AG04450 (cell line): ENCODE measurements around the gene IFNLR1. TPM values are rescaled to one million over a fixed set of nuclear protein-coding genes. Genes with fewer than 3 reads are reported as not detected.

Source experiments
- CTCF ChIA-PET: fragments of 300-600, 350-600 bp; formaldehyde crosslinking; extraction: SDS; loops from one replicate; lab custom pipeline; 2022; ENCODE audit warnings: antibody characterized with exemption, inconsistent platforms; lab: Charles Lee
- POLR2A ChIA-PET: fragments of 350-600 bp; formaldehyde crosslinking; extraction: SDS; loops from one replicate; lab custom pipeline; 2021; ENCODE audit warnings: antibody characterized with exemption, inconsistent platforms; lab: Yijun Ruan, JAX
- DNase-seq: peaks from one replicate; pipeline ENCODE4 v3.0.0-alpha.2; 2011; ENCODE audit warnings: low read depth, low spot score
- H3K27ac ChIP-seq: one replicate; pipeline ENCODE4 v1.5.1; 2012; ENCODE audit warnings: low read depth, low read length, control low read depth
- H3K27me3 ChIP-seq: one replicate; pipeline ENCODE4 v1.6.0; 2012; ENCODE audit warnings: low read length; ENCODE audit not compliant: control insufficient read depth, insufficient read depth
- H3K4me3 ChIP-seq: 2 replicates; pipeline ENCODE4 v1.5.1; 2011; ENCODE audit warnings: mild to moderate bottlenecking, low read depth, low read length, control low read depth
- H3K9me3 ChIP-seq: 2 replicates; pipeline ENCODE4 v1.5.1; 2012; ENCODE audit warnings: low read length; ENCODE audit not compliant: control insufficient read depth, insufficient read depth
- polyA plus RNA-seq: library from polyadenylated mRNA; depleted of rRNA; stranded (reverse); fragments of >200 nt; gene quantifications from 2 replicates; pipeline ENCODE4 v1.2.3, GENCODE V29; 2011
- TF ChIP-seq, protein P1 (sequence below): IDR thresholded peaks from 2 replicates; pipeline ENCODE4 v1.5.1; 2011; ENCODE audit warnings: low read depth, low read length, control low read depth, inconsistent platforms

Gene IFNLR1
- polyA plus RNA-seq, 1 experiment, result not detected

- no peak for DNase-seq
- no peaks in the 10 kb centered on the region for H3K9me3 ChIP-seq
- TF ChIP-seq, protein P1, sequence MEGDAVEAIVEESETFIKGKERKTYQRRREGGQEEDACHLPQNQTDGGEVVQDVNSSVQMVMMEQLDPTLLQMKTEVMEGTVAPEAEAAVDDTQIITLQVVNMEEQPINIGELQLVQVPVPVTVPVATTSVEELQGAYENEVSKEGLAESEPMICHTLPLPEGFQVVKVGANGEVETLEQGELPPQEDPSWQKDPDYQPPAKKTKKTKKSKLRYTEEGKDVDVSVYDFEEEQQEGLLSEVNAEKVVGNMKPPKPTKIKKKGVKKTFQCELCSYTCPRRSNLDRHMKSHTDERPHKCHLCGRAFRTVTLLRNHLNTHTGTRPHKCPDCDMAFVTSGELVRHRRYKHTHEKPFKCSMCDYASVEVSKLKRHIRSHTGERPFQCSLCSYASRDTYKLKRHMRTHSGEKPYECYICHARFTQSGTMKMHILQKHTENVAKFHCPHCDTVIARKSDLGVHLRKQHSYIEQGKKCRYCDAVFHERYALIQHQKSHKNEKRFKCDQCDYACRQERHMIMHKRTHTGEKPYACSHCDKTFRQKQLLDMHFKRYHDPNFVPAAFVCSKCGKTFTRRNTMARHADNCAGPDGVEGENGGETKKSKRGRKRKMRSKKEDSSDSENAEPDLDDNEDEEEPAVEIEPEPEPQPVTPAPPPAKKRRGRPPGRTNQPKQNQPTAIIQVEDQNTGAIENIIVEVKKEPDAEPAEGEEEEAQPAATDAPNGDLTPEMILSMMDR, result 0 out of 2 replicates have a peak, but pooled peaks have one; percentile 11
- CTCF ChIA-PET, result interaction anchor here (0.7 to 3.0 kb wide), 5 partner anchors 11 to 432 kb away, joined by 3 to 9 read pairs (median 4); no protein-coding TSS in a partner anchor
- POLR2A ChIA-PET, result no interaction called here
- H3K4me3 ChIP-seq, result no peak overlapping the region
- peaks cover 50% of the 10 kb centered on the region for H3K27me3 ChIP-seq
- H3K27ac ChIP-seq, result no peak overlapping the region
These were observed 31.9 kb downstream of the IFNLR1 start for GRCh38 chr1:24155011-24155782.

DNA sequence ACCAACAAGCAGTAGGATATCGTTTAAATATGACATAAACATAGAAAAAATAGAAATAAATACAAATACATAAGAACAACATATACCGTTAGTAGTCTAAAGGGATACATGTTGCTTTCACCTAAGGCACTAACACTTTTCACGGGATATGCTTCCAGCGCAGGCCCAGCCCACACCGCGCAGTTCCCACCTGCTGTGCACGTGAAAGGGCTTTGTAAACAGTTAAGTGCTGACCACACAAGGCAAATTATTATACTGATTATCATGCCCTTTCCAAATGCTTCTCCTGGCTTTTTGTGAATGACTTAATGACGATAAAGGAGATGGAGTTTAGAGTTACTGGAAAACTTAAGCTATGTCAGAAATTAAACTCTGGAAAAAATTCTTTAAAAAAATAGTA lies 32.9 kb downstream of the IFNLR1 start:
- H3K27me3 ChIP-seq, result peaks cover 44% of the 10 kb centered on the region
- no peak for DNase-seq
- TF ChIP-seq, protein P1, result no peak
- H3K9me3 ChIP-seq, result no peaks in the 10 kb centered on the region
- H3K27ac ChIP-seq, result no peak overlapping the region
- POLR2A ChIA-PET, result no interaction called here
- H3K4me3 ChIP-seq, result no peak overlapping the region
- CTCF ChIA-PET, result interaction anchor here (1.0 to 3.0 kb wide), 4 partner anchors 10 to 237 kb away, joined by 3 to 9 read pairs (median 4); no protein-coding TSS in a partner anchor

GRCh38 chr1:24152631-24153494 lies 34.2 kb downstream of the IFNLR1 start:
- ChIA-PET CTCF (interaction anchor here (0.7 to 3.0 kb wide), 4 partner anchors 37 to 239 kb away, joined by 3 to 9 read pairs (median 8); no protein-coding TSS in a partner anchor), POLR2A (no interaction called here)
- DNase-seq, result no peak
- H3K27ac ChIP-seq, result no peak overlapping the region
- no peaks in the 10 kb centered on the region for H3K9me3 ChIP-seq
- H3K4me3 ChIP-seq, result no peak overlapping the region
- TF ChIP-seq, protein P1, result no peak
- H3K27me3 ChIP-seq, result peaks cover 39% of the 10 kb centered on the region

DNA sequence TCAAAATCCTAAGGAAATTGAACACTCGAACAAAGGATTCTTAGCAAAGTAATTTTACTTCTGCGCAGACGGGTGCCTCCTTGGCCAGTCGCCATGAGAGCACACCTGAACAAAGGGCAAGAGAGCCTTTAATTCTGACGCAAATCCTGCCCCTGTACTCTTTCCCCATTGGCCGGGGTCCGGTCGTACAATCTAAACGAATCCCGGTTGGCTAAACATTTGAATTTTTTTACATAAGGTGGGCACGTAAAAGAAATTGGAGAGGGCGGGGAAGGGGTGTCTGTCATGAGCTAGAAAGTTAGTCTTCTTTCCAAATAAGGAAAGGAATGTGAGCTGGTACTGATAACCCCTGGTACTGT lies 35.9 kb downstream of the IFNLR1 start:
- CTCF ChIA-PET, result interaction anchor here (0.6 to 2.3 kb wide), 18 partner anchors 8 to 484 kb away, joined by 3 to 63 read pairs (median 4); partner anchors contain the start of gene IL22RA1
- TF ChIP-seq, protein P1, result no peak
- peaks cover 40% of the 10 kb centered on the region for H3K27me3 ChIP-seq
- POLR2A ChIA-PET, result no interaction called here
- H3K27ac ChIP-seq, result no peak overlapping the region
- no peaks in the 10 kb centered on the region for H3K9me3 ChIP-seq
- H3K4me3 ChIP-seq, result no peak overlapping the region
- DNase-seq, result no peak
